Activated CD4-positive, CD25-positive, alpha-beta regulatory T cell treated with anti-CD3 and anti-CD28 coated beads, Interleukin-2, amount 50 U/mL, for 24 hours (primary cell): ENCODE results near the gene VRK2.
"Not testable (repeated sequence)": the region's sequence is repeated elsewhere in the genome, so short reads cannot be mapped to it uniquely, and the experiment has no call there.

ENCODE experiments used
- ATAC-seq, 2 donors: fragments of 150-1000 bp; cut with Tn5 transposase; one replicate each; pipeline ENCODE4 v1.10.0; 2021; ENCODE audit warnings: mild to moderate bottlenecking in 1 of 2, moderate library complexity in 1 of 2

The VRK2 gene

GRCh38 chr2:58110765-58111164 lies 64.2 kb downstream of the VRK2 start:
- no peak for ATAC-seq

- ATAC-seq, result not testable (repeated sequence)
Measured at GRCh38 chr2:58113563-58113962, 67.0 kb downstream of the VRK2 start.

- ATAC-seq, result no peak
Measured at GRCh38 chr2:58120626-58121229, 74.1 kb downstream of the VRK2 start.

DNA sequence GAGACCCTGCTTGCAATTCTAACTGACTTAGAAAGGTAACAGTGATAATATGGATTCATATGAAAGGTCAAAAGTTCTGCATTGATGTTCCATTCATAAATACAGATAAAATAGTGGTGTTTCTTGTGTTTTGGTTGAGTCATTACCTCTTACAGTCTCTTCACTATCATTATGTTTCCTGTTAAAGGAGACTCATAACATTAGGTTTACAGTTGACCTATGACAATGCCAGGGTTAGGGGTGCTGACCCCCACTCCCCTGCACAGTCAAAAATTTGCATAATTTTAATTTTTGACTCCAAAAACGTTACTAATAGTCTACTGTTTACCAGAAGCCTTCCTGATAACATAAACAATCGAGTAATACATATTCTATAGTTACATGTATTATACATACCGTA lies 75.4 kb downstream of the VRK2 start:
- peak; percentile 35 to 51 for ATAC-seq

DNA sequence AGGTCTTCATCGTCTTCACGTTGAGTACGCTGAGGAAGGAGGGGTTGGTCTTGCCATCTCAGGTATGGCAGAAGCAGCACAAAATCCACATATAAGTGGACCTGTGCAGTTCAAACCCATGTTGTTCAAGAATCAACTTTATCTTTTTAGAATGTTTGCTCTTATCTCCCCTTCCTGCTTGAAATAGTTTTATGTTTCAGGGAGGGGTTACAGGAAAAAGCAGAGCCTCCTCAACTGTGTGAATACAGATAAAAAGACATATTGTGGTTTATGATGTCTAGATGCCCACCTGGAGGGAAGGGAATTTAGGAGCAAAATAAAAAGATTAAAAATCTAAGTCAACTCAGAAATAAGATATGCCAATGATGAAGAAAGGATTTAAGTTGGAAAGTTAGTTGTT lies 75.9 kb downstream of the VRK2 start:
- no peak for ATAC-seq

DNA sequence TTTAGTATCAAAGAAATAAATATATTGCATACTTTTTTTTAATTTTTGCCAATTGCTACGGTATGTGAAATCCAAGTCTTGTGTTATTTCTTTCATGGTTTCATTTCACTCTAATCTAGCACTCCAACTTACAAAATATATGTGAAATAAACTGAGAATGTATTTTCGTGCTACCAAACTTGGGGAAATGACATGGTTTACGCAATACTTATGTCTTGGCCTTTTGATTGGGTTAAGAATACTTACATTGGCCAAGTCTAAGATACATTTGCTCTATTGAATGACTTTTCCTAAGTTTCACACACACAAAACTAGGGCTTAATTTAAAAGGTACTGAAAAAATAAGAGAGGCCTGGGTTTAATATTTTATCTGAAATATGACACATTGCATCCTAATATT lies 80.5 kb downstream of the VRK2 start:
- no peak for ATAC-seq

- no peak for ATAC-seq
Measured at GRCh38 chr2:58130238-58130637, 83.6 kb downstream of the VRK2 start.

DNA sequence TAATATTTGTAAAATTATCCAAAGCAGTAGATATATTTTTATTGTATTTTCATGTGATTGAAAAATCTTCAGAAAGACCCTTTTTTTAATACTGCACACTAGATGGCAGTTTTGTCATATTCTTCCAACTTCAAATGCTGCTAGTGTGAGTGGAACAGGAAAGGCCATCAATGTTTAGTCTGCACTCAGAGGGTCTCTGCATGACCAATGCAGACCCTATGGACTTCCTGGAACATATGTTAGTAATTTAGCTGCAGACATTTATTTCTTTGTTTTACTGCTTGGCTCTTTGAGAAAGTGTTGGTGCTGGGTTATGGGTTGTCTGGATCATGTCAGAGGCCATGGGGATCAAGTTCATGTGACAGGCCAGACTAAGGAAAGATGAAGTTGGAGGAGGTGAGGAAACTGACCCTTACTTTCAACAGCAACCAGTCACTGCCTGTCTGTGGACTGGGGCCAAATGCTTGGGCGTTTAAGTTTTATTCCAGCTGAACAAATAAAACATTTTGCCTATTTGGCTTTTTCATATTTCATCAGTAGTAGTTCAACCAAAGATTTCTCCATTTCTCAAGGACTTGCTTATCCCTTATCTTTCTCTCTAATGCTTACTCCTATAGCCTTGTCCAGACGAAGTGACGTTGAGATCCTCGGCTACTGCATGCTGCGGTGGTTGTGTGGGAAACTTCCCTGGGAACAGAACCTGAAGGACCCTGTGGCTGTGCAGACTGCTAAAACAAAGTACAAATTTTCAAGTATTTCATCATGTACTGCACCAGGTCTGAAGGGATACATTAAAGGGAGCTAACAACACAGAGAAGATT lies 84.8 kb downstream of the VRK2 start:
- no peak for ATAC-seq

GRCh38 chr2:58133395-58133794 lies 86.8 kb downstream of the VRK2 start:
- ATAC-seq, result no peak

GRCh38 chr2:58135861-58136260 lies 89.3 kb downstream of the VRK2 start:
- no peak for ATAC-seq

GRCh38 chr2:58137221-58137620 lies 90.6 kb downstream of the VRK2 start:
- ATAC-seq, result no peak

GRCh38 chr2:58137856-58138255 lies 91.2 kb downstream of the VRK2 start:
- ATAC-seq, result no peak

DNA sequence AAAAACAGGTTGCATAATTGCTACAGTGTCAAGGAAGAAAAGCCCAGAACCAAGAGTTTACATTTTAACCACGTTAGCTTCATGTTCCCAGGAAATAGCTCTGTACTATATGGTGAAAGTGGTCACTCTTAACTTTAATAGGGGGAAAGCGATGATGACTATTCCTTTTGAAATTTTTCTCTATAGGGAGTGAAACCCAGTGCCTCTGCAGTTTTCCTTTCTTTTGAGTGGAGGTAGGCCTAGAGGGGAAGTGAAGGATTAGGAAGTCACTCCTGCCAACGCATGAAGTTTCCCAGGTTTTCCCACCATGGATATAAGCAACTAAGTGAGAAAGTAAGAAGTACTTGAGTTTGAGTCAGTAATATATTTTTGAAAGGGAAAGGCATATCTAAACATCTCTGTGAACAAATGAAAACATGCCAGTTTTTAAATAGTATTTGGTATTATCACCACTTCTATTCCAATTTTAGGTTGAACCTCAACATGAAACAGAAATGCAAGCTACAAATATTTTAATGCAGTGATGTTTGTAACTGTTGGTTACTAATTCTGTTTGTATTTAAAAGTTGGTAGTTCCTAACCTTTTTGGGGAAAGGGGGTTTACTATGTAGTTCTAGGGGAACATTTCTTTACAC lies 91.9 kb downstream of the VRK2 start:
- ATAC-seq, result no peak

DNA sequence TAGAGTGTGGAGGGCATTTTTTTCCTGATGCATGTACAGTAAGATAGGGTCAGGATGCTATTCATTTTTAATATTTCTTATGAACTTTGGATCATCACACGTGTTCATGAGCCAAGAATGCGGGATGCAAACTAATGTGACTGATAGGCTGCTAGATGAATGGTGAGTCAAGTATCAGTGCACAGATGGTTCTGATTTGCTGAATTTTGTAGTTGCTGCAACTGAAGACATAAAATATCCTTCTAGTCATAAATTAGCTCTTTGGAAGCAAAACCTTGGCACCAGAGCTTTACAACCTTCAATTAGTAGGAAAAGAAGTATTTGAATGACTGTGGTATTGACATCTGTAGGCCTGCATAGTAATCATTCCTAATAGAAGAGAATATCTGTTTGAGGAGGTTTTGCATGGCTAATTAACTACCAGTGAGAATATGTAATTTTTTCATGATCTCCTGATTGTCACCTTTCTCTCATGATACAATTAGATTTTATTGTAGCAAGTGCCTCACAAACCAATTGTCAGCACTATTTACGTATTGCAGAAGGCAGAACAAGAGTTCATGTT lies 94.0 kb downstream of the VRK2 start:
- ATAC-seq, result no peak

DNA sequence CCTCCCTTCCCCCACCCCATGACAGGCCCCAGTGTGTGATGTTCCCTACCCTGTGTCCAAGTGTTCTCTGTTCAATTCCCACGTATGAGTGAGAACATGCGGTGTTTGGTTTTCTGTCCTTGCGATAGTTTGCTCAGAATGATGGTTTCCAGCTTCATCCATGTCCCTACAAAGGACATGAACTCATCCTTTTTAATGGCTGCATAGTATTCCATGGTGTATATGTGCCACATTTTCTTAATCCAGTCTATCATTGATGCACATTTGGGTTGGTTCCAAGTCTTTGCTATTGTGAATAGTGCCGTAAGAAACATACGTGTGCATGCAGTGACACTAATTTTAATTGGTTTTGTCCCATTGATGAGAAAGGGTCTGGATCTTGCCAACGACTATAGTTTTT lies 99.2 kb downstream of the VRK2 start:
- not testable (repeated sequence) for ATAC-seq

DNA sequence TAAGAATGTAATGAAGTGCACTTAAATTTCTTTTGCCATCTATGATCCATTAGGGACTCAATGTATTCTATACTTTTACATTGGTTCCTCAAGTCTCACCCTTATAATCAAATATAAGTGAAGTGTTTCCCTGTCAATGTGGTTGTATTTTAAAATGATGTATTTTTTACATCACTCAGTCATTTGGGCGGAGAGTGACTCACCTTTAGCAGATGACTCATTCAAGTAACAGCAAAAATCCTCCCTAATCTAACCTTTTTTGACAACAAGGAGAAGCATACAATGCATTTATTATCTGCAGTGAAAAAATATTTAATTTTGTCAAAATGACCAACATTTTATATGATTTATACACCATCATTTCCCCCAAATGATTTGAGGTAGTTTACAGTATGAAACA lies 100.1 kb downstream of the VRK2 start:
- ATAC-seq, result peak; percentile 74 to 76

- no peak for ATAC-seq
Measured at GRCh38 chr2:58155160-58155778, 108.7 kb downstream of the VRK2 start.

DNA sequence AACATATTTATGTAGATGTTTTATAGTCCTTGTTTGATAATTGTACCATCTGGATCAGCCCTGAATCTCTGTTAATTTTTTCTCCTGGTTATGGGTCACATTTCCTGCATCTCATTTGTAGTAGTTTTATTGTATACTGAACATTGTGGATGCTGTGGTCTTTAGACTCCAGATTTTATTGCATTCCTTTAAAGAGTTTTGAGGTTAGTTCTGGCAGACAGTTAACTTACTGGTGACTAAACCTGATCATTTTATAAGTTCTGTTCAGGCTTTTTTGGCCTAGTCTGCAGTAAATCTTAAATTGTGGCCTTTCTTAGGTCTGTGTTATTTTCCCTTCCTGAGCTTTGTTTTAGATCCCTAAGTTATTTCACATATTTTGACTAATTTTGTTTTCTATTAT lies 110.2 kb downstream of the VRK2 start:
- ATAC-seq, result no peak

GRCh38 chr2:58157754-58158153 lies 111.1 kb downstream of the VRK2 start:
- ATAC-seq, result no peak

- no peak for ATAC-seq
Measured at GRCh38 chr2:58158481-58158880, 111.9 kb downstream of the VRK2 start.

- ATAC-seq, result no peak
Measured at GRCh38 chr2:58163913-58164312, 117.3 kb downstream of the VRK2 start.

DNA sequence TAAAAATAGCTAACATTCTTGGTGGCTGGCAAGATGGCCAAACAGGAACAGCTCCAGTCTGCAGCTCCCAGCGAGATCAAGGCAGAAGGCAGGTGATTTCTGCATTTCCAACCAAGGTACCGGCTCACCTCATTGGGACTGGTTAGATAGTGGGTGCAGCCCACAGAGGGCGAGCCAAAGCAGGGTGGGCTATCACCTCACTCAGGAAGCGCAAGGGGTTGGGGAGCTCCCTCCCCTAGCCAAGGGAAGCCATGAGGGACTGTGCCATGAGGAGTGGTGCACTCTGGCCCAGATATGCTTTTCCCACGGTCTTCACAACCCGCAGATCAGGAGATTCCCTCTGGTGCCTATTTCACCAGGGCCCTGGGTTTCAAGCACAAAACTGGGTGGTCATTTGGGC lies 121.5 kb downstream of the VRK2 start:
- ATAC-seq, result not testable (repeated sequence)

- not testable (repeated sequence) for ATAC-seq
Measured at GRCh38 chr2:58169845-58170244, 123.2 kb downstream of the VRK2 start.
